ENCODE results near the gene PGBD1. TPM values are rescaled to one million over a fixed set of nuclear protein-coding genes. Genes with fewer than 3 reads are reported as not detected.

The PGBD1 gene
- total and polyA plus RNA-seq, 2 donors (not counting 1 experiment from before 2014, with no cell fraction given): 0.55 to 2.4 TPM

- ATAC-seq (ENCODE audit: low read depth) (peak; percentile 36), DNase-seq (peak; percentile 67)
- POLR2A ChIA-PET: interaction anchor here (0.6 to 1.1 kb wide), 5 partner anchors 19 to 1786 kb away, joined by 3 to 4 read pairs (median 3); partner anchors contain the start of gene ZSCAN26
- H3K36me3 ChIP-seq (replicated peaks in 1 of 2; ENCODE audit: control extremely low read depth in 1 of 2, control insufficient read depth in 1 of 2, extremely low read depth in 1 of 2, insufficient read depth in 2 of 2, low read length in 1 of 2): no peaks in the 10 kb centered on the region
- no peaks in the 10 kb centered on the region for H4K20me1 ChIP-seq (ENCODE audit: control insufficient read depth, insufficient read depth, low read length, poor library complexity, severe bottlenecking)
- peak overlapping the region; percentile 72 to 98 (median 86) for H3K4me3 ChIP-seq (ENCODE audit: control extremely low read depth in 1 of 5, extremely low read depth in 1 of 5, insufficient read depth in 1 of 5, low read depth in 2 of 5, low read length in 4 of 5)
- peaks cover 0 to 11% (median 0%) of the 10 kb centered on the region in 3 donors for H3K9me3 ChIP-seq (ENCODE audit: control extremely low read depth in 1 of 3, control insufficient read depth in 2 of 3, insufficient read depth in 1 of 3, low read length in 2 of 3)
- WGBS (ENCODE audit: insufficient coverage): 14% methylated on average over 20 of the region's 24 CpGs
- peak overlapping the region; percentile 95 to 96 for H3K27ac ChIP-seq (ENCODE audit: low read length in 2 of 2)
- H3K27me3 Mint-ChIP-seq: no peaks in the 10 kb centered on the region
- H3K4me3 Mint-ChIP-seq: no peak overlapping the region
- H3K4me1 Mint-ChIP-seq: no peaks in the 10 kb centered on the region
- H3K9ac ChIP-seq (ENCODE audit: low read length): peak overlapping the region; percentile 99
- H3K27me3 ChIP-seq (replicated peaks in 1 of 4; ENCODE audit: control extremely low read depth in 1 of 4, control insufficient read depth in 3 of 4, insufficient read depth in 4 of 4, low read length in 3 of 4): peaks cover 0 to under 1% (median 0%) of the 10 kb centered on the region in 4 experiments
- H3K4me1 ChIP-seq (ENCODE audit: control insufficient read depth in 2 of 2, insufficient read depth in 2 of 2, low read length in 2 of 2): peaks cover 11 to 18% of the 10 kb centered on the region in 2 donors
- no peak overlapping the region for H3K27ac Mint-ChIP-seq
- no peaks in the 10 kb centered on the region for H3K79me2 ChIP-seq (ENCODE audit: control insufficient read depth, insufficient read depth, low read length)
- H3K4me2 ChIP-seq (replicated peaks; ENCODE audit: low read depth, low read length, poor library complexity, severe bottlenecking): peak overlapping the region; percentile 86
- peaks cover 9% of the 10 kb centered on the region for H3K9me3 Mint-ChIP-seq (ENCODE audit: insufficient read depth)
- intact Hi-C loops (cut with micrococcal nuclease): loop anchor here (1.0 to 5.0 kb wide), 6 partner anchors 13 to 439 kb away; partner anchors contain the start of genes PGBD1, ZKSCAN3 and ZNF165
- TF ChIP-seq EZH2 (IDR thresholded peaks at IDR 0.05; ENCODE audit: borderline replicate concordance, insufficient read depth, low read depth, low read length, poor library complexity, severe bottlenecking): no peak
- no peak for TF ChIP-seq CTCF (IDR thresholded peaks at IDR 0.05)
- CTCF ChIA-PET: interaction anchor here (1.1 to 1.9 kb wide), 4 partner anchors 12 to 70 kb away, joined by 3 to 6 read pairs (median 5); partner anchors contain the start of gene ZSCAN26
- H2AFZ ChIP-seq (ENCODE audit: insufficient read depth, low read depth, low read length, poor library complexity, severe bottlenecking): peak overlapping the region; percentile 83
Observed at GRCh38 chr6:28336284-28337120, 55.1 kb downstream of the PGBD1 start.

GRCh38 chr6:28337121-28337520, 55.7 kb downstream of the PGBD1 start:
- H3K9me3 ChIP-seq (ENCODE audit: control extremely low read depth in 1 of 3, control insufficient read depth in 2 of 3, insufficient read depth in 1 of 3, low read length in 2 of 3): peaks cover 0 to 11% (median 0%) of the 10 kb centered on the region in 3 donors
- no peaks in the 10 kb centered on the region for H4K20me1 ChIP-seq (ENCODE audit: control insufficient read depth, insufficient read depth, low read length, poor library complexity, severe bottlenecking)
- Mint-ChIP-seq H3K4me1 (no peaks in the 10 kb centered on the region), H3K27ac (no peak overlapping the region), H3K4me3 (no peak overlapping the region), H3K27me3 (no peaks in the 10 kb centered on the region), H3K9me3 (ENCODE audit: insufficient read depth) (peaks cover 9% of the 10 kb centered on the region)
- ATAC-seq (ENCODE audit: low read depth): no peak
- ChIA-PET POLR2A (no interaction called here), CTCF (interaction anchor here (1.1 kb wide), 1 partner anchor 70 kb away, joined by 4 read pairs; the partner anchor contains the start of gene ZSCAN26)
- no peaks in the 10 kb centered on the region for H3K79me2 ChIP-seq (ENCODE audit: control insufficient read depth, insufficient read depth, low read length)
- no peak for DNase-seq
- H3K27ac ChIP-seq (ENCODE audit: low read length in 2 of 2): no peak overlapping the region
- H3K4me1 ChIP-seq (ENCODE audit: control insufficient read depth in 2 of 2, insufficient read depth in 2 of 2, low read length in 2 of 2): peaks cover 11 to 18% of the 10 kb centered on the region in 2 donors
- H3K4me2 ChIP-seq (replicated peaks; ENCODE audit: low read depth, low read length, poor library complexity, severe bottlenecking): peak overlapping the region; percentile 86
- H3K36me3 ChIP-seq (replicated peaks in 1 of 2; ENCODE audit: control extremely low read depth in 1 of 2, control insufficient read depth in 1 of 2, extremely low read depth in 1 of 2, insufficient read depth in 2 of 2, low read length in 1 of 2): no peaks in the 10 kb centered on the region
- intact Hi-C loops (cut with micrococcal nuclease): loop anchor here (2.0 to 5.0 kb wide), 4 partner anchors 55 to 440 kb away; partner anchors contain the start of genes PGBD1 and ZNF165
- no peak for TF ChIP-seq EZH2 (IDR thresholded peaks at IDR 0.05; ENCODE audit: borderline replicate concordance, insufficient read depth, low read depth, low read length, poor library complexity, severe bottlenecking)
- no peak for TF ChIP-seq CTCF (IDR thresholded peaks at IDR 0.05)
- no peak overlapping the region for H3K9ac ChIP-seq (ENCODE audit: low read length)
- no peak overlapping the region for H2AFZ ChIP-seq (ENCODE audit: insufficient read depth, low read depth, low read length, poor library complexity, severe bottlenecking)
- H3K4me3 ChIP-seq (ENCODE audit: control extremely low read depth in 1 of 5, extremely low read depth in 1 of 5, insufficient read depth in 1 of 5, low read depth in 2 of 5, low read length in 4 of 5): peak overlapping the region in 1 of 5 experiments; percentile 98
- H3K27me3 ChIP-seq (replicated peaks in 1 of 4; ENCODE audit: control extremely low read depth in 1 of 4, control insufficient read depth in 3 of 4, insufficient read depth in 4 of 4, low read length in 3 of 4): peaks cover 0 to 3% (median 0%) of the 10 kb centered on the region in 4 experiments

All from B cell (primary cell).